DND-41 (cell line): ENCODE results near the gene GRAP2.

Experiments
- ATAC-seq: fragments of 200-7000 bp; cut with Tn5 transposase; 3 replicates; pipeline ENCODE4 v1.9.1; 2021; ENCODE audit warnings: low read depth; ENCODE audit not compliant: insufficient read depth
- DNase-seq: peaks from one replicate; pipeline ENCODE4 v3.0.0-alpha.2; 2020
- H2AFZ ChIP-seq: 2 replicates; pipeline ENCODE4 v1.6.0; 2012; ENCODE audit warnings: low read depth, low read length
- H3K27ac ChIP-seq: 2 replicates; pipeline ENCODE4 v1.5.1; 2012; ENCODE audit warnings: low read length, inconsistent platforms
- H3K27me3 ChIP-seq: fragments of 200-600 bp; sonication (generic); 2 replicates; pipeline ENCODE4 v1.6.0; 2012; ENCODE audit warnings: low read length, mild to moderate bottlenecking, inconsistent platforms; ENCODE audit not compliant: insufficient read depth, poor library complexity
- H3K36me3 ChIP-seq: 2 replicates; pipeline ENCODE4 v1.5.1; 2012; ENCODE audit warnings: low read length, inconsistent platforms; ENCODE audit not compliant: insufficient read depth
- H3K4me1 ChIP-seq: 2 replicates; pipeline ENCODE4 v1.5.1; 2012; ENCODE audit warnings: mild to moderate bottlenecking, low read length; ENCODE audit not compliant: insufficient read depth
- H3K4me2 ChIP-seq: 2 replicates; pipeline ENCODE4 v1.6.0; 2012; ENCODE audit warnings: mild to moderate bottlenecking, moderate library complexity, low read length, inconsistent platforms; ENCODE audit not compliant: insufficient read depth
- H3K4me3 ChIP-seq, 2 experiments: fragments of 200-600 bp in 1 of 2; shearing (Covaris generic) in 1 of 2; 2 replicates each; pipeline ENCODE4 v1.5.1; 2012 to 2016; ENCODE audit warnings: inconsistent platforms in 2 of 2, low read length in 2 of 2, mild to moderate bottlenecking in 2 of 2, low read depth in 1 of 2, moderate library complexity in 1 of 2
- H3K79me2 ChIP-seq: 2 replicates; pipeline ENCODE4 v1.6.0; 2012; ENCODE audit warnings: low read length, inconsistent platforms; ENCODE audit not compliant: insufficient read depth
- H3K9ac ChIP-seq: 2 replicates; pipeline ENCODE4 v1.6.0; 2012; ENCODE audit warnings: low read depth, mild to moderate bottlenecking, inconsistent platforms, low read length, moderate library complexity
- H3K9me3 ChIP-seq: 2 replicates; pipeline ENCODE4 v1.5.1; 2012; ENCODE audit warnings: low read length, moderate library complexity, mild to moderate bottlenecking, inconsistent platforms; ENCODE audit not compliant: insufficient read depth, severe bottlenecking
- H4K20me1 ChIP-seq: 2 replicates; pipeline ENCODE4 v1.6.0; 2012; ENCODE audit warnings: low read length; ENCODE audit not compliant: insufficient read depth
- CTCF ChIP-seq: IDR thresholded peaks from 2 replicates; pipeline ENCODE4 v1.5.1; 2012; ENCODE audit warnings: borderline replicate concordance, low read length, moderate library complexity, mild to moderate bottlenecking; ENCODE audit not compliant: poor library complexity, severe bottlenecking; ENCODE audit errors: extremely low read depth
- EZH2 ChIP-seq: IDR thresholded peaks from 3 replicates; pipeline ENCODE4 v1.6.1; 2012; ENCODE audit warnings: borderline replicate concordance, low read depth, mild to moderate bottlenecking, moderate library complexity, low read length, inconsistent platforms; ENCODE audit not compliant: severe bottlenecking

The GRAP2 gene

GRCh38 chr22:39920134-39920743 is 19.4 kb downstream of the GRAP2 start:
- H3K27me3 ChIP-seq = no peaks in the 10 kb centered on the region
- no peak overlapping the region for H2AFZ ChIP-seq
- H3K4me1 ChIP-seq = peaks cover 49% of the 10 kb centered on the region
- no peaks in the 10 kb centered on the region for H4K20me1 ChIP-seq
- no peak overlapping the region for H3K4me3 ChIP-seq
- H3K36me3 ChIP-seq = 0 out of 2 replicates have a peak, but pooled peaks cover 3% of the 10 kb centered on the region
- H3K9ac ChIP-seq = no peak overlapping the region
- TF ChIP-seq EZH2 = no peak
- TF ChIP-seq CTCF = no peak
- peaks cover 96% of the 10 kb centered on the region for H3K79me2 ChIP-seq
- no peaks in the 10 kb centered on the region for H3K9me3 ChIP-seq
- H3K27ac ChIP-seq = no peak overlapping the region
- no peak for ATAC-seq
- no peak for DNase-seq
- H3K4me2 ChIP-seq = no peak overlapping the region

- TF ChIP-seq EZH2 (no peak), CTCF (no peak)
- ATAC-seq (no peak), DNase-seq (no peak)
- H3K79me2 ChIP-seq = peaks cover 96% of the 10 kb centered on the region
- H3K9ac ChIP-seq = no peak overlapping the region
- 0 out of 2 replicates have a peak, but pooled peaks cover 3% of the 10 kb centered on the region for H3K36me3 ChIP-seq
- peaks cover 83% of the 10 kb centered on the region for H3K4me1 ChIP-seq
- H3K4me3 ChIP-seq = no peak overlapping the region
- H3K9me3 ChIP-seq = no peaks in the 10 kb centered on the region
- H2AFZ ChIP-seq = no peak overlapping the region
- H3K27ac ChIP-seq = peak overlapping the region; percentile 49
- H3K4me2 ChIP-seq = no peak overlapping the region
- H3K27me3 ChIP-seq = no peaks in the 10 kb centered on the region
- H4K20me1 ChIP-seq = no peaks in the 10 kb centered on the region
Measured at GRCh38 chr22:39923696-39924095, 22.8 kb downstream of the GRAP2 start.

- DNase-seq (no peak), ATAC-seq (no peak)
- Histone ChIP-seq H3K9ac (no peak overlapping the region), H2AFZ (no peak overlapping the region), H3K4me1 (peaks cover 89% of the 10 kb centered on the region), H3K79me2 (peaks cover 96% of the 10 kb centered on the region), H3K4me2 (0 out of 2 replicates have a peak overlapping the region, but pooled peaks have one; percentile 84), H4K20me1 (no peaks in the 10 kb centered on the region), H3K27ac (peak overlapping the region; percentile 91; the same call in 1 of the 2 replicates), H3K36me3 (0 out of 2 replicates have a peak, but pooled peaks cover 3% of the 10 kb centered on the region), H3K27me3 (no peaks in the 10 kb centered on the region), H3K9me3 (no peaks in the 10 kb centered on the region), H3K4me3 (no peak overlapping the region)
- TF ChIP-seq EZH2 (no peak), CTCF (no peak)
Measured at GRCh38 chr22:39924286-39924685, 23.4 kb downstream of the GRAP2 start.
